Kidney (tissue), 14 donors: ENCODE data around the gene FBLN2. TPM values are rescaled to one million over a fixed set of nuclear protein-coding genes. Genes with fewer than 3 reads are reported as not detected.
A peak's percentile ranks its signal among the peaks of the same experiment; 100 is the strongest.

ENCODE experiments used
- DNase-seq, 5 donors: peaks; one replicate each; pipeline ENCODE4 v3.0.0-alpha.2; 2013 to 2020
- FAIRE-seq: peaks from 2 replicates; lab custom pipeline; 2012; peaks lifted over from hg19 to GRCh38; lab: Jason Lieb, UNC
- H3K27ac ChIP-seq, 2 donors: one replicate each; pipeline ENCODE4 v1.7.0; 2013; ENCODE audit warnings: low read depth in 2 of 2, low read length in 2 of 2, inconsistent platforms in 1 of 2
- H3K27me3 ChIP-seq: one replicate; pipeline ENCODE4 v1.7.1; 2013; ENCODE audit warnings: low read length, inconsistent platforms; ENCODE audit not compliant: control insufficient read depth, insufficient read depth
- H3K36me3 ChIP-seq, 3 donors: one replicate each; pipeline versions ENCODE4 v1.7.0 to v1.7.1; 2013; ENCODE audit warnings: low read length in 3 of 3, control low read depth in 1 of 3, inconsistent platforms in 1 of 3; ENCODE audit not compliant: insufficient read depth in 3 of 3, control insufficient read depth in 2 of 3
- H3K4me1 ChIP-seq, 3 donors: one replicate each; pipeline versions ENCODE4 v1.7.0 to v1.7.1; 2013; ENCODE audit warnings: low read length in 3 of 3, inconsistent platforms in 1 of 3, low read depth in 1 of 3; ENCODE audit not compliant: control insufficient read depth in 2 of 3, insufficient read depth in 2 of 3
- H3K4me3 ChIP-seq, 3 donors: one replicate each; pipeline versions ENCODE4 v1.7.0 to v1.8.1; 2013; ENCODE audit warnings: low read length in 3 of 3, control low read depth in 1 of 3, inconsistent platforms in 1 of 3
- H3K9ac ChIP-seq, 3 donors: one replicate each; pipeline versions ENCODE4 v1.7.0 to v1.7.1; 2013; ENCODE audit warnings: low read length in 3 of 3, control low read depth in 1 of 3, inconsistent platforms in 1 of 3
- H3K9me3 ChIP-seq, 3 donors: one replicate each; pipeline versions ENCODE4 v1.7.0 to v1.7.1; 2013; ENCODE audit warnings: low read length in 3 of 3, control low read depth in 1 of 3, inconsistent platforms in 1 of 3; ENCODE audit not compliant: control insufficient read depth in 2 of 3, insufficient read depth in 1 of 3
- CTCF ChIP-seq: IDR thresholded peaks from 3 replicates; pipeline ENCODE4 v1.5.1; 2012; ENCODE audit warnings: mild to moderate bottlenecking, moderate library complexity, borderline replicate concordance; ENCODE audit not compliant: insufficient read depth; ENCODE audit errors: extremely low read depth
- intact Hi-C: fragments of 100-400 bp; cut with DNase I; formaldehyde crosslinking; loops from one replicate; pipeline ENCODE4 v1.11.1; 2022
- polyA plus RNA-seq: library from polyadenylated mRNA; stranded (reverse); fragments of 350-450 nt; fragmentation: Illumina TruSeq; extraction: RNeasy Lipid Tissue Mini Kit (QIAGEN cat#74804); gene quantifications from one replicate; pipeline ENCODE4 v1.2.3, GENCODE V29; 2014; ENCODE audit warnings: low read depth, low replicate concordance; ENCODE audit not compliant: insufficient read depth
- total RNA-seq: library from RNA; stranded (reverse); fragmentation: NEBNext Ultra II Directional; extraction: Animal tissue kit (Norgen Biotek cat#: 25700); gene quantifications from one replicate; pipeline ENCODE4 v1.2.1, GENCODE V29; 2021
- donor health status: control.
- donor health status: control.
- donor health status: control.
- donor health status: control.
- donor health status: control.
- donor health status: DM: yes; HTN: yes; CAD: no.
- donor health status: Normal renal cell carcinoma (clear cell type).

FBLN2 gene
- total and polyA plus RNA-seq, 2 donors from 2014 or later, result 3.2 to 43.4 TPM

GRCh38 chr3:13575459-13576061, 26.6 kb downstream of the FBLN2 start:
- Histone ChIP-seq H3K27ac (no peak overlapping the region), H3K4me1 (no peaks in the 10 kb centered on the region), H3K9me3 (no peaks in the 10 kb centered on the region), H3K9ac (no peak overlapping the region), H3K36me3 (no peaks in the 10 kb centered on the region), H3K4me3 (no peak overlapping the region), H3K27me3 (no peaks in the 10 kb centered on the region)
- intact Hi-C loops, result no loop called here
- no peak for FAIRE-seq
- peak in 4 of 5 donors; percentile 59 to 77 (median 66) for DNase-seq
- TF ChIP-seq CTCF, result no peak

- FAIRE-seq, result no peak
- intact Hi-C loops, result no loop called here
These were observed 28.5 kb downstream of the FBLN2 start for GRCh38 chr3:13577181-13578121.

GRCh38 chr3:13578251-13578650, 29.3 kb downstream of the FBLN2 start:
- intact Hi-C loops, result no loop called here
- no peak for DNase-seq
- H3K36me3 ChIP-seq, result no peaks in the 10 kb centered on the region
- no peak overlapping the region for H3K4me3 ChIP-seq
- no peak for FAIRE-seq
- H3K9ac ChIP-seq, result no peak overlapping the region
- H3K27ac ChIP-seq, result no peak overlapping the region
- no peaks in the 10 kb centered on the region for H3K9me3 ChIP-seq
- no peak for TF ChIP-seq CTCF
- no peaks in the 10 kb centered on the region for H3K27me3 ChIP-seq
- H3K4me1 ChIP-seq, result no peaks in the 10 kb centered on the region

More at GRCh38 chr3:13577181-13578121, 28.5 kb downstream of the FBLN2 start:
- no peak for TF ChIP-seq CTCF
- H3K9me3 ChIP-seq, result no peaks in the 10 kb centered on the region
- H3K27ac ChIP-seq, result no peak overlapping the region
- H3K4me3 ChIP-seq, result no peak overlapping the region
- DNase-seq, result peak in 1 of 5 donors; percentile 53
- H3K27me3 ChIP-seq, result no peaks in the 10 kb centered on the region
- H3K4me1 ChIP-seq, result no peaks in the 10 kb centered on the region
- H3K36me3 ChIP-seq, result no peaks in the 10 kb centered on the region
- no peak overlapping the region for H3K9ac ChIP-seq
